HepG2 (cell line): ENCODE data around the gene MED12L. TPM values are rescaled to one million over a fixed set of nuclear protein-coding genes. Genes with fewer than 3 reads are reported as not detected.
A peak's percentile ranks its signal among the peaks of the same experiment; 100 is the strongest.

ENCODE experiments used
- ATAC-seq: fragments of 200-7000 bp; cut with Tn5 transposase; 3 replicates; pipeline ENCODE4 v1.9.1; 2020; ENCODE audit warnings: mild to moderate bottlenecking, moderate library complexity
- BruUV-seq: library from RNA; stranded (reverse); fragments of 400-500 nt; replicated peaks from 2 replicates; lab custom pipeline; 2021; lab: Mats Ljungman, UMichigan
- CTCF ChIA-PET: fragments of 300-600 bp; formaldehyde crosslinking; extraction: SDS; loops from one replicate; lab custom pipeline; 2021; ENCODE audit warnings: low total read pairs, inconsistent platforms, low intra/inter-chr PET ratio; lab: Yijun Ruan, JAX
- POLR2A ChIA-PET: fragments of 350-600 bp; sonication (Branson Sonifier 250); formaldehyde crosslinking; loops from one replicate; lab custom pipeline; 2020; ENCODE audit warnings: antibody characterized with exemption, inconsistent platforms; lab: Yijun Ruan, JAX
- DNase-seq: peaks from one replicate; pipeline ENCODE4 v3.0.0-alpha.2; 2015; ENCODE audit warnings: low spot score
- FAIRE-seq: peaks from 3 replicates; lab custom pipeline; 2011; peaks lifted over from hg19 to GRCh38; lab: Jason Lieb, UNC
- H2AFZ ChIP-seq: one replicate; pipeline ENCODE4 v1.6.1; 2011; ENCODE audit warnings: low read length, inconsistent platforms
- H3K27ac ChIP-seq: fragments of 300-600 bp; 3 replicates; pipeline ENCODE4 v1.8.0; 2011; ENCODE audit warnings: mixed run types, mild to moderate bottlenecking, mixed read lengths, low read length, inconsistent platforms; ENCODE audit not compliant: insufficient read depth; ENCODE audit errors: extremely low read length
- H3K27me3 ChIP-seq, 2 experiments: fragments of 200-600 bp in 1 of 2; 2 replicates in 1 of 2; 3 replicates in 1 of 2; pipeline versions ENCODE4 v1.6.0 to v1.8.0; 2011; ENCODE audit warnings: low read length in 2 of 2, mild to moderate bottlenecking in 2 of 2, moderate library complexity in 2 of 2, inconsistent platforms in 1 of 2; ENCODE audit not compliant: insufficient read depth in 2 of 2, control insufficient read depth in 1 of 2
- H3K36me3 ChIP-seq, 2 experiments: fragments of 200-600 bp in 1 of 2; replicated peaks in 1 of 2; 2 replicates in 1 of 2; 3 replicates in 1 of 2; pipeline versions ENCODE4 v1.5.1 to v1.8.0; 2011; ENCODE audit warnings: low read length in 2 of 2, inconsistent platforms in 1 of 2; ENCODE audit not compliant: insufficient read depth in 2 of 2, control insufficient read depth in 1 of 2
- H3K4me1 ChIP-seq: 2 replicates; pipeline ENCODE4 v1.5.1; 2012; ENCODE audit warnings: low read length, inconsistent platforms; ENCODE audit not compliant: insufficient read depth
- H3K4me2 ChIP-seq: 2 replicates; pipeline ENCODE4 v1.6.0; 2011; ENCODE audit warnings: low read depth, low read length, inconsistent platforms
- H3K4me3 ChIP-seq, 3 experiments: fragments of 200-600 bp in 1 of 3; sonication (generic), shearing (Covaris generic) in 1 of 3; replicated peaks in 1 of 3; 2 replicates each; pipeline ENCODE4 v1.5.1; 2011 to 2016; ENCODE audit warnings: low read length in 3 of 3, inconsistent platforms in 2 of 3, low read depth in 2 of 3, mild to moderate bottlenecking in 2 of 3, control low read depth in 1 of 3, mixed read lengths in 1 of 3; ENCODE audit not compliant: insufficient read depth in 1 of 3
- H3K79me2 ChIP-seq: one replicate; pipeline ENCODE4 v1.6.1; 2011; ENCODE audit warnings: low read length, inconsistent platforms; ENCODE audit not compliant: insufficient read depth
- H3K9ac ChIP-seq: 2 replicates; pipeline ENCODE4 v1.6.0; 2011; ENCODE audit warnings: mild to moderate bottlenecking, low read depth, low read length, inconsistent platforms; ENCODE audit not compliant: insufficient read depth
- H3K9me3 ChIP-seq: 2 replicates; pipeline ENCODE4 v1.5.1; 2012; ENCODE audit warnings: mild to moderate bottlenecking, low read length
- H4K20me1 ChIP-seq: 2 replicates; pipeline ENCODE4 v1.6.0; 2011; ENCODE audit warnings: inconsistent platforms, mild to moderate bottlenecking, low read length, moderate library complexity; ENCODE audit not compliant: insufficient read depth
- PAX8 ChIP-seq: sonication (generic); formaldehyde crosslinking; IDR thresholded peaks from 2 replicates; pipeline ENCODE4 v1.8.0; 2022; ENCODE audit warnings: mild to moderate bottlenecking, missing genetic modification reagents, borderline replicate concordance
- RNF2 ChIP-seq: fragments of 450-650 bp; conservative IDR thresholded peaks from 2 replicates; pipeline ENCODE4 v1.6.1; 2016; ENCODE audit warnings: low read depth
- SIN3A ChIP-seq: IDR thresholded peaks from 2 replicates; pipeline ENCODE4 v1.6.1; 2011; ENCODE audit warnings: low read depth, mild to moderate bottlenecking, control low read depth, low read length, borderline replicate concordance
- ZMYM4 ChIP-seq: sonication (generic); formaldehyde crosslinking; IDR thresholded peaks from 2 replicates; pipeline ENCODE4 v1.8.1; 2023; ENCODE audit warnings: mild to moderate bottlenecking, missing genetic modification reagents
- ZNF143 ChIP-seq: sonication (generic); formaldehyde crosslinking; IDR thresholded peaks from 2 replicates; pipeline ENCODE4 v1.4.0; 2020; ENCODE audit warnings: missing genetic modification reagents
- ZNF564 ChIP-seq: sonication (generic); formaldehyde crosslinking; IDR thresholded peaks from 2 replicates; pipeline ENCODE4 v1.8.1; 2023; ENCODE audit warnings: mild to moderate bottlenecking, missing genetic modification reagents
- WGBS: methylation state at CpG from one replicate; pipeline ENCODE4 v1.1.6; 2017; ENCODE audit warnings: low lambda C conversion rate; 5-methylcytosine and 5-hydroxymethylcytosine counted together
- in situ Hi-C: cut with HindIII; loops from 2 replicates; pipeline ENCODE4 v1.10.0; 2017; ENCODE audit warnings: low pct_unique_long_range_greater_than_20kb; ENCODE audit not compliant: extremely low pct_ligation_motif_present
- intact Hi-C: fragments of 100-400 bp; cut with micrococcal nuclease; formaldehyde crosslinking; loops from one replicate; pipeline ENCODE4 v1.10.0; 2022; ENCODE audit not compliant: unreplicated experiment
- polyA plus RNA-seq, 8 experiments: library from polyadenylated mRNA; depleted of rRNA in 3 of 8; stranded (reverse) in 7 of 8; unstranded in 1 of 8; fragments of >200 nt; fragmentation: Illumina TruSeq in 4 of 8; extraction: Trizol in 4 of 8; gene quantifications; 2 replicates each; pipeline versions ENCODE4 v1.2.1 to v1.2.3, GENCODE V29; 2011 to 2016; ENCODE audit warnings: low read depth in 4 of 8, missing spikeins in 1 of 8, mixed read lengths in 1 of 8; ENCODE audit not compliant: insufficient read depth in 1 of 8
- total RNA-seq, 5 experiments: library from RNA; depleted of rRNA; stranded (reverse); fragments of >200 nt; fragmentation: Illumina TruSeq; extraction: Trizol; gene quantifications; 2 replicates each; pipeline ENCODE4 v1.2.3, GENCODE V29; 2016; ENCODE audit warnings: low read depth in 1 of 5
- TF ChIP-seq, protein P1 (sequence below): IDR thresholded peaks from 2 replicates; pipeline ENCODE4 v1.6.1; 2016; ENCODE audit warnings: low read depth, missing genetic modification reagents, missing compliant biosample characterization
- TF ChIP-seq, protein P2 (sequence below): sonication (generic); formaldehyde crosslinking; IDR thresholded peaks from 2 replicates; pipeline ENCODE4 v1.4.0; 2020; ENCODE audit warnings: missing genetic modification reagents

MED12L gene
- total and polyA plus RNA-seq, 2 of the 13 experiments (the other 11 are each of a cell fraction or from before 2014, with no cell fraction given): 0.07 to 0.64 TPM

DNA sequence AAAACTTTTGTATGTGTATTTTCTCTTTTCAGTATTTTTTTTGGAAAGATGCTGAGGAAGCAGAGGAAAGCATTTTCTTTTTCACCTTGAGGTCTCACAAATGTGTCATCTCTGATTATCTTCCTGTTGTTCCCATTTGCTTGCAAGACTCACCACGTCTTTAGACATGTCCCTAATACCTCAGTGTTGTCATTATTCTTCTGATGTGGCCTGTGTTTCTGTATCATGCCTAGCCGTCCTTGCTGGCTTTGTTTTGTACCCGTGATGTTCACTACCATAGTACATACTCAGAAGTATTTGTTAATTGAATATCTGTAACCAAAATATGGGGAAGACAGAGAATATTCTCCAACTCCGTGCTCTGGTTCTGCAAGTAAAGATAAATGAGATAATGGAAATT, 197.9 kb downstream of the MED12L start:
- in situ Hi-C loops: loop anchor here (5.0 kb wide), 2 partner anchors 56 to 116 kb away; no protein-coding TSS in a partner anchor
- CTCF ChIA-PET: interaction anchor here (1.7 to 6.6 kb wide), 3 partner anchors 55 to 126 kb away, joined by 13 to 130 read pairs (median 18); no protein-coding TSS in a partner anchor
- no peak for DNase-seq

DNA sequence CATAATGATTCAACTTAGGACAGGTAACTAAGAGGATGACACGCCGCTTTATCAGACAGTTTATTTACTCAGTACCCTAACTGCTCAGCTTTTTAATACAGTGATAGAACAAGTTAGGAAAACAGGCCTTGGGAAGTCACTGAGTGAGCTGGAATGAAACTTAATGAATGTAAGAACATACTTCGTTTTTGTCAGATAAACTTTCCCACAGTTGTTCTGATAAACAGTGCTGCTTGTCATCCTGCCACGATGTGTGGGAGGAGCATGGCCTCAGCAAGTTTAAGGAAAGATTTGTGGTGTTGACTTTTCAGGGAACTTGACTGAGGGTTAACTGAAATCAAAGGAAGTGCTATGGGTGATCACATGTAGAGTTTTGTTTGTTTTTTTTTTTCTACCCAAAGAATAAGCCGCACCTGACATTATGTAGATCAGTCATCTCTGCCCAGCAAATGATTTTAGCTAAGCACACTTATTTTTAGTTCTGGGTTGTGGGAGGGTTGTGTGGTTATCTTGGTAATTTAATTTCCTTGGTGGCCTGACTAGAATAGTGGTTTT, 198.5 kb downstream of the MED12L start:
- intact Hi-C loops (loop anchor here (1.0 to 5.0 kb wide), 3 partner anchors 57 to 217 kb away; no protein-coding TSS in a partner anchor), in situ Hi-C loops (loop anchor here (5.0 kb wide), 2 partner anchors 57 to 117 kb away; no protein-coding TSS in a partner anchor)
- H3K9me3 ChIP-seq: no peaks in the 10 kb centered on the region
- H2AFZ ChIP-seq: no peak overlapping the region
- POLR2A ChIA-PET: no interaction called here
- H3K4me3 ChIP-seq: no peak overlapping the region
- 0% methylated on average over 5 of the region's 5 CpGs for WGBS
- CTCF ChIA-PET: interaction anchor here (2.5 to 6.6 kb wide), 2 partner anchors 56 to 116 kb away, joined by 18 to 130 read pairs; no protein-coding TSS in a partner anchor
- no peaks in the 10 kb centered on the region for H3K79me2 ChIP-seq
- H3K4me1 ChIP-seq: peaks cover 23% of the 10 kb centered on the region
- FAIRE-seq: peak; percentile 90
- no TSS peak for BruUV-seq
- H3K27ac ChIP-seq: no peak overlapping the region
- H3K4me2 ChIP-seq: peak overlapping the region; percentile 58
- peak; percentile 84 for DNase-seq
- H3K36me3 ChIP-seq: no peaks in the 10 kb centered on the region
- H3K27me3 ChIP-seq: no peaks in the 10 kb centered on the region
- ATAC-seq: peak; percentile 83
- H3K9ac ChIP-seq: no peak overlapping the region
- H4K20me1 ChIP-seq: no peaks in the 10 kb centered on the region
- TF ChIP-seq, protein P1, sequence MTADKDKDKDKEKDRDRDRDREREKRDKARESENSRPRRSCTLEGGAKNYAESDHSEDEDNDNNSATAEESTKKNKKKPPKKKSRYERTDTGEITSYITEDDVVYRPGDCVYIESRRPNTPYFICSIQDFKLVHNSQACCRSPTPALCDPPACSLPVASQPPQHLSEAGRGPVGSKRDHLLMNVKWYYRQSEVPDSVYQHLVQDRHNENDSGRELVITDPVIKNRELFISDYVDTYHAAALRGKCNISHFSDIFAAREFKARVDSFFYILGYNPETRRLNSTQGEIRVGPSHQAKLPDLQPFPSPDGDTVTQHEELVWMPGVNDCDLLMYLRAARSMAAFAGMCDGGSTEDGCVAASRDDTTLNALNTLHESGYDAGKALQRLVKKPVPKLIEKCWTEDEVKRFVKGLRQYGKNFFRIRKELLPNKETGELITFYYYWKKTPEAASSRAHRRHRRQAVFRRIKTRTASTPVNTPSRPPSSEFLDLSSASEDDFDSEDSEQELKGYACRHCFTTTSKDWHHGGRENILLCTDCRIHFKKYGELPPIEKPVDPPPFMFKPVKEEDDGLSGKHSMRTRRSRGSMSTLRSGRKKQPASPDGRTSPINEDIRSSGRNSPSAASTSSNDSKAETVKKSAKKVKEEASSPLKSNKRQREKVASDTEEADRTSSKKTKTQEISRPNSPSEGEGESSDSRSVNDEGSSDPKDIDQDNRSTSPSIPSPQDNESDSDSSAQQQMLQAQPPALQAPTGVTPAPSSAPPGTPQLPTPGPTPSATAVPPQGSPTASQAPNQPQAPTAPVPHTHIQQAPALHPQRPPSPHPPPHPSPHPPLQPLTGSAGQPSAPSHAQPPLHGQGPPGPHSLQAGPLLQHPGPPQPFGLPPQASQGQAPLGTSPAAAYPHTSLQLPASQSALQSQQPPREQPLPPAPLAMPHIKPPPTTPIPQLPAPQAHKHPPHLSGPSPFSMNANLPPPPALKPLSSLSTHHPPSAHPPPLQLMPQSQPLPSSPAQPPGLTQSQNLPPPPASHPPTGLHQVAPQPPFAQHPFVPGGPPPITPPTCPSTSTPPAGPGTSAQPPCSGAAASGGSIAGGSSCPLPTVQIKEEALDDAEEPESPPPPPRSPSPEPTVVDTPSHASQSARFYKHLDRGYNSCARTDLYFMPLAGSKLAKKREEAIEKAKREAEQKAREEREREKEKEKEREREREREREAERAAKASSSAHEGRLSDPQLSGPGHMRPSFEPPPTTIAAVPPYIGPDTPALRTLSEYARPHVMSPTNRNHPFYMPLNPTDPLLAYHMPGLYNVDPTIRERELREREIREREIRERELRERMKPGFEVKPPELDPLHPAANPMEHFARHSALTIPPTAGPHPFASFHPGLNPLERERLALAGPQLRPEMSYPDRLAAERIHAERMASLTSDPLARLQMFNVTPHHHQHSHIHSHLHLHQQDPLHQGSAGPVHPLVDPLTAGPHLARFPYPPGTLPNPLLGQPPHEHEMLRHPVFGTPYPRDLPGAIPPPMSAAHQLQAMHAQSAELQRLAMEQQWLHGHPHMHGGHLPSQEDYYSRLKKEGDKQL: peak; percentile 83
- TF ChIP-seq ZNF564 (CRISPR knock-in tag) (no peak), RNF2 (no peak), ZMYM4 (CRISPR knock-in tag) (0 out of 2 replicates have a peak, but pooled peaks have one; percentile 29), PAX8 (no peak), ZNF143 (no peak), SIN3A (no peak)

More for the DNA sequence above, 197.9 kb downstream of the MED12L start:
- no peaks in the 10 kb centered on the region for H3K79me2 ChIP-seq
- FAIRE-seq: no peak
- no peak overlapping the region for H3K9ac ChIP-seq
- H3K36me3 ChIP-seq: no peaks in the 10 kb centered on the region
- WGBS: 13% methylated on average over 4 of the region's 4 CpGs
- H3K4me3 ChIP-seq: no peak overlapping the region
- intact Hi-C loops: loop anchor here (1.0 to 5.0 kb wide), 3 partner anchors 56 to 216 kb away; no protein-coding TSS in a partner anchor
- BruUV-seq: no TSS peak
- no peak overlapping the region for H3K27ac ChIP-seq
- POLR2A ChIA-PET: no interaction called here
- ATAC-seq: peak; percentile 54
- peaks cover 23% of the 10 kb centered on the region for H3K4me1 ChIP-seq
- TF ChIP-seq, protein P2, sequence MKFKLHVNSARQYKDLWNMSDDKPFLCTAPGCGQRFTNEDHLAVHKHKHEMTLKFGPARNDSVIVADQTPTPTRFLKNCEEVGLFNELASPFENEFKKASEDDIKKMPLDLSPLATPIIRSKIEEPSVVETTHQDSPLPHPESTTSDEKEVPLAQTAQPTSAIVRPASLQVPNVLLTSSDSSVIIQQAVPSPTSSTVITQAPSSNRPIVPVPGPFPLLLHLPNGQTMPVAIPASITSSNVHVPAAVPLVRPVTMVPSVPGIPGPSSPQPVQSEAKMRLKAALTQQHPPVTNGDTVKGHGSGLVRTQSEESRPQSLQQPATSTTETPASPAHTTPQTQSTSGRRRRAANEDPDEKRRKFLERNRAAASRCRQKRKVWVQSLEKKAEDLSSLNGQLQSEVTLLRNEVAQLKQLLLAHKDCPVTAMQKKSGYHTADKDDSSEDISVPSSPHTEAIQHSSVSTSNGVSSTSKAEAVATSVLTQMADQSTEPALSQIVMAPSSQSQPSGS (CRISPR knock-in tag): no peak
- TF ChIP-seq, all 625 proteins: peak for 0
- Histone ChIP-seq H2AFZ (no peak overlapping the region), H3K9me3 (no peaks in the 10 kb centered on the region), H3K27me3 (no peaks in the 10 kb centered on the region), H4K20me1 (no peaks in the 10 kb centered on the region), H3K4me2 (no peak overlapping the region)
